GM12878 (cell line): ENCODE data around the gene NPAS4. TPM values are rescaled to one million over a fixed set of nuclear protein-coding genes. Genes with fewer than 3 reads are reported as not detected.

Experiments used
- BRCA1 ChIP-seq: IDR thresholded peaks from 2 replicates; pipeline ENCODE4 v1.6.1; 2011; ENCODE audit warnings: low read depth, low read length, improper control_type of control experiment
- HDGF ChIP-seq: fragments of 450-650 bp; IDR thresholded peaks from 2 replicates; pipeline ENCODE4 v1.6.1; 2016; ENCODE audit warnings: antibody characterized with exemption
- MXI1 ChIP-seq: fragments of 150-350 bp; IDR thresholded peaks from 2 replicates; pipeline ENCODE4 v1.6.1; 2011; ENCODE audit warnings: low read depth, mild to moderate bottlenecking, inconsistent platforms, low read length, improper control_type of control experiment
- POLR2A ChIP-seq: IDR thresholded peaks from 2 replicates; pipeline ENCODE4 v1.6.1; 2011; ENCODE audit warnings: low read depth, mild to moderate bottlenecking, low read length
- POU2F2 ChIP-seq: IDR thresholded peaks from 3 replicates; pipeline ENCODE4 v1.6.1; 2011; ENCODE audit warnings: low read depth, mild to moderate bottlenecking, low read length, borderline replicate concordance
- SIX5 ChIP-seq: IDR thresholded peaks from 2 replicates; pipeline ENCODE4 v1.6.1; 2011; ENCODE audit warnings: mild to moderate bottlenecking, low read depth, low read length, moderate library complexity; ENCODE audit not compliant: severe bottlenecking
- SUZ12 ChIP-seq: fragments of 200-600 bp; sonication (generic); IDR thresholded peaks from one replicate; pipeline ENCODE4 v1.6.1; 2018; ENCODE audit warnings: antibody characterized with exemption, mild to moderate bottlenecking; ENCODE audit not compliant: unreplicated experiment
- YBX1 ChIP-seq: fragments of 450-650 bp; IDR thresholded peaks from 2 replicates; pipeline ENCODE4 v1.6.1; 2016; ENCODE audit warnings: antibody characterized with exemption
- polyA plus RNA-seq, 11 experiments: library from polyadenylated mRNA; depleted of rRNA in 4 of 11; unstranded in 6 of 11; stranded (reverse) in 5 of 11; fragments of >200 nt; fragmentation: Nextera tagmentation in 4 of 11; fragmentation: Illumina TruSeq in 1 of 11; extraction: Ambion mirVana in 4 of 11; extraction: Trizol in 1 of 11; gene quantifications; 1 replicate in 1 of 11; 2 replicates in 10 of 11; pipeline versions ENCODE4 v1.2.1 to v1.2.3, GENCODE V29; 2011 to 2016; ENCODE audit warnings: inconsistent platforms in 2 of 11, missing spikeins in 2 of 11, low read depth in 1 of 11
- total RNA-seq, 4 experiments: library from RNA; depleted of rRNA in 3 of 4; stranded (reverse); fragments of >200 nt in 3 of 4; fragmentation: Illumina TruSeq in 1 of 4; extraction: Trizol in 1 of 4; gene quantifications; 2 replicates each; pipeline versions ENCODE4 v1.2.1 to v1.2.3, GENCODE V29; 2013 to 2021
- TF ChIP-seq, protein P1 (sequence below): fragments of 450-650 bp; formaldehyde crosslinking; IDR thresholded peaks from 2 replicates; pipeline ENCODE4 v1.5.0; 2022; ENCODE audit warnings: mild to moderate bottlenecking, missing genetic modification characterization
- TF ChIP-seq, protein P2 (sequence below): fragments of 450-650 bp; IDR thresholded peaks from 2 replicates; pipeline ENCODE4 v1.6.1; 2017; ENCODE audit warnings: mild to moderate bottlenecking, moderate library complexity
- TF ChIP-seq, protein P3 (sequence below): IDR thresholded peaks from 2 replicates; pipeline ENCODE4 v1.6.1; 2011; ENCODE audit warnings: mild to moderate bottlenecking, low read depth, low read length, moderate library complexity; ENCODE audit not compliant: insufficient replicate concordance
- TF ChIP-seq, protein P4 (sequence below): IDR thresholded peaks from 2 replicates; pipeline ENCODE4 v1.6.1; 2012; ENCODE audit warnings: low read depth, low read length, improper control_type of control experiment

Gene NPAS4
- total and polyA plus RNA-seq, 10 of the 15 experiments (the other 5 are each of a cell fraction or from before 2014, with no cell fraction given) = 0.03 to 0.18 (median 0.06) TPM; not detected in 7

DNA sequence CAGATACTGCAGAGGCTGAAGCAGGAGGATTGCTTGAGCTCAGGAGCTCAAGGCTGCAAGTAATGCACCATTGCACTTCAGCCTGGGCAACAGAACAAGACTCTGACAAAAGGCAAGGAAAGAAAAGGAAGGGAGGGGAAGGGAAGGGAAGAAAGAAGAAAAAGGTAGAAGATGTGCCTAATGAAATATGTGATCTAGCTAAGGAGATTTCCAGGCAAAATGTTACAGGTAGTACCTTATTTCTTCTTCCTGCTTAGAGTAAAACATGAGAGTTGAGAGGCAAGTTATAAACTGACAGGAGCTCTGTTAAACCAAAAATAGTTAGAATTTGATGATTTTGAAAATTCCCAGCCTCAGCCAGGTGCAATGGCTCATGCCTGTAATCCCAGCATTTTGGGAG, 41.2 kb downstream of the NPAS4 start (continued):
- TF ChIP-seq, protein P1, sequence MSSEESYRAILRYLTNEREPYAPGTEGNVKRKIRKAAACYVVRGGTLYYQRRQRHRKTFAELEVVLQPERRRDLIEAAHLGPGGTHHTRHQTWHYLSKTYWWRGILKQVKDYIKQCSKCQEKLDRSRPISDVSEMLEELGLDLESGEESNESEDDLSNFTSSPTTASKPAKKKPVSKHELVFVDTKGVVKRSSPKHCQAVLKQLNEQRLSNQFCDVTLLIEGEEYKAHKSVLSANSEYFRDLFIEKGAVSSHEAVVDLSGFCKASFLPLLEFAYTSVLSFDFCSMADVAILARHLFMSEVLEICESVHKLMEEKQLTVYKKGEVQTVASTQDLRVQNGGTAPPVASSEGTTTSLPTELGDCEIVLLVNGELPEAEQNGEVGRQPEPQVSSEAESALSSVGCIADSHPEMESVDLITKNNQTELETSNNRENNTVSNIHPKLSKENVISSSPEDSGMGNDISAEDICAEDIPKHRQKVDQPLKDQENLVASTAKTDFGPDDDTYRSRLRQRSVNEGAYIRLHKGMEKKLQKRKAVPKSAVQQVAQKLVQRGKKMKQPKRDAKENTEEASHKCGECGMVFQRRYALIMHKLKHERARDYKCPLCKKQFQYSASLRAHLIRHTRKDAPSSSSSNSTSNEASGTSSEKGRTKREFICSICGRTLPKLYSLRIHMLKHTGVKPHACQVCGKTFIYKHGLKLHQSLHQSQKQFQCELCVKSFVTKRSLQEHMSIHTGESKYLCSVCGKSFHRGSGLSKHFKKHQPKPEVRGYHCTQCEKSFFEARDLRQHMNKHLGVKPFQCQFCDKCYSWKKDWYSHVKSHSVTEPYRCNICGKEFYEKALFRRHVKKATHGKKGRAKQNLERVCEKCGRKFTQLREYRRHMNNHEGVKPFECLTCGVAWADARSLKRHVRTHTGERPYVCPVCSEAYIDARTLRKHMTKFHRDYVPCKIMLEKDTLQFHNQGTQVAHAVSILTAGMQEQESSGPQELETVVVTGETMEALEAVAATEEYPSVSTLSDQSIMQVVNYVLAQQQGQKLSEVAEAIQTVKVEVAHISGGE (CRISPR knock-in tag) = no peak
- TF ChIP-seq, protein P2, sequence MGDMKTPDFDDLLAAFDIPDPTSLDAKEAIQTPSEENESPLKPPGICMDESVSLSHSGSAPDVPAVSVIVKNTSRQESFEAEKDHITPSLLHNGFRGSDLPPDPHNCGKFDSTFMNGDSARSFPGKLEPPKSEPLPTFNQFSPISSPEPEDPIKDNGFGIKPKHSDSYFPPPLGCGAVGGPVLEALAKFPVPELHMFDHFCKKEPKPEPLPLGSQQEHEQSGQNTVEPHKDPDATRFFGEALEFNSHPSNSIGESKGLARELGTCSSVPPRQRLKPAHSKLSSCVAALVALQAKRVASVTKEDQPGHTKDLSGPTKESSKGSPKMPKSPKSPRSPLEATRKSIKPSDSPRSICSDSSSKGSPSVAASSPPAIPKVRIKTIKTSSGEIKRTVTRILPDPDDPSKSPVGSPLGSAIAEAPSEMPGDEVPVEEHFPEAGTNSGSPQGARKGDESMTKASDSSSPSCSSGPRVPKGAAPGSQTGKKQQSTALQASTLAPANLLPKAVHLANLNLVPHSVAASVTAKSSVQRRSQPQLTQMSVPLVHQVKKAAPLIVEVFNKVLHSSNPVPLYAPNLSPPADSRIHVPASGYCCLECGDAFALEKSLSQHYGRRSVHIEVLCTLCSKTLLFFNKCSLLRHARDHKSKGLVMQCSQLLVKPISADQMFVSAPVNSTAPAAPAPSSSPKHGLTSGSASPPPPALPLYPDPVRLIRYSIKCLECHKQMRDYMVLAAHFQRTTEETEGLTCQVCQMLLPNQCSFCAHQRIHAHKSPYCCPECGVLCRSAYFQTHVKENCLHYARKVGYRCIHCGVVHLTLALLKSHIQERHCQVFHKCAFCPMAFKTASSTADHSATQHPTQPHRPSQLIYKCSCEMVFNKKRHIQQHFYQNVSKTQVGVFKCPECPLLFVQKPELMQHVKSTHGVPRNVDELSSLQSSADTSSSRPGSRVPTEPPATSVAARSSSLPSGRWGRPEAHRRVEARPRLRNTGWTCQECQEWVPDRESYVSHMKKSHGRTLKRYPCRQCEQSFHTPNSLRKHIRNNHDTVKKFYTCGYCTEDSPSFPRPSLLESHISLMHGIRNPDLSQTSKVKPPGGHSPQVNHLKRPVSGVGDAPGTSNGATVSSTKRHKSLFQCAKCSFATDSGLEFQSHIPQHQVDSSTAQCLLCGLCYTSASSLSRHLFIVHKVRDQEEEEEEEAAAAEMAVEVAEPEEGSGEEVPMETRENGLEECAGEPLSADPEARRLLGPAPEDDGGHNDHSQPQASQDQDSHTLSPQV = no peak
- TF ChIP-seq SUZ12 (no peak), HDGF (no peak), YBX1 (no peak), SIX5 (no peak), POU2F2 (no peak), MXI1 (no peak), BRCA1 (no peak), POLR2A (no peak)
- TF ChIP-seq, protein P3, sequence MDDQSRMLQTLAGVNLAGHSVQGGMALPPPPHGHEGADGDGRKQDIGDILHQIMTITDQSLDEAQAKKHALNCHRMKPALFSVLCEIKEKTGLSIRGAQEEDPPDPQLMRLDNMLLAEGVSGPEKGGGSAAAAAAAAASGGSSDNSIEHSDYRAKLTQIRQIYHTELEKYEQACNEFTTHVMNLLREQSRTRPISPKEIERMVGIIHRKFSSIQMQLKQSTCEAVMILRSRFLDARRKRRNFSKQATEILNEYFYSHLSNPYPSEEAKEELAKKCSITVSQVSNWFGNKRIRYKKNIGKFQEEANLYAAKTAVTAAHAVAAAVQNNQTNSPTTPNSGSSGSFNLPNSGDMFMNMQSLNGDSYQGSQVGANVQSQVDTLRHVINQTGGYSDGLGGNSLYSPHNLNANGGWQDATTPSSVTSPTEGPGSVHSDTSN = no peak
- TF ChIP-seq, protein P4, sequence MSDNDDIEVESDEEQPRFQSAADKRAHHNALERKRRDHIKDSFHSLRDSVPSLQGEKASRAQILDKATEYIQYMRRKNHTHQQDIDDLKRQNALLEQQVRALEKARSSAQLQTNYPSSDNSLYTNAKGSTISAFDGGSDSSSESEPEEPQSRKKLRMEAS = no peak
- TF ChIP-seq, all 136 proteins: peak for 0
